Upper lobe of left lung (tissue), 4 donors: Measurements from ENCODE around the gene RBPJL.
A peak's percentile ranks its signal among the peaks of the same experiment; 100 is the strongest.

Experiments used
- EP300 ChIP-seq, 4 donors: sonication (generic); formaldehyde crosslinking; IDR thresholded peaks; one replicate each; pipeline ENCODE4 v1.5.1; 2017; ENCODE audit warnings: antibody characterized with exemption in 4 of 4, control low read depth in 2 of 4
- POLR2A ChIP-seq, 4 donors: fragments of 450-650 bp; IDR thresholded peaks; one replicate each; pipeline ENCODE4 v1.5.1; 2016 to 2017; ENCODE audit warnings: antibody characterized with exemption in 4 of 4, mild to moderate bottlenecking in 2 of 4
- POLR2AphosphoS5 ChIP-seq, 2 donors: sonication (generic); formaldehyde crosslinking; IDR thresholded peaks; one replicate each; pipeline ENCODE4 v1.5.1; 2017; ENCODE audit warnings: antibody characterized with exemption in 2 of 2
- TF ChIP-seq, protein P1 (sequence below), 6 experiments: fragments of 450-650 bp in 4 of 6; fragments of 200-600 bp in 2 of 6; sonication (generic) in 2 of 6; IDR thresholded peaks; one replicate each; pipeline ENCODE4 v1.5.1; 2016 to 2019; ENCODE audit warnings: antibody characterized with exemption in 6 of 6

DNA sequence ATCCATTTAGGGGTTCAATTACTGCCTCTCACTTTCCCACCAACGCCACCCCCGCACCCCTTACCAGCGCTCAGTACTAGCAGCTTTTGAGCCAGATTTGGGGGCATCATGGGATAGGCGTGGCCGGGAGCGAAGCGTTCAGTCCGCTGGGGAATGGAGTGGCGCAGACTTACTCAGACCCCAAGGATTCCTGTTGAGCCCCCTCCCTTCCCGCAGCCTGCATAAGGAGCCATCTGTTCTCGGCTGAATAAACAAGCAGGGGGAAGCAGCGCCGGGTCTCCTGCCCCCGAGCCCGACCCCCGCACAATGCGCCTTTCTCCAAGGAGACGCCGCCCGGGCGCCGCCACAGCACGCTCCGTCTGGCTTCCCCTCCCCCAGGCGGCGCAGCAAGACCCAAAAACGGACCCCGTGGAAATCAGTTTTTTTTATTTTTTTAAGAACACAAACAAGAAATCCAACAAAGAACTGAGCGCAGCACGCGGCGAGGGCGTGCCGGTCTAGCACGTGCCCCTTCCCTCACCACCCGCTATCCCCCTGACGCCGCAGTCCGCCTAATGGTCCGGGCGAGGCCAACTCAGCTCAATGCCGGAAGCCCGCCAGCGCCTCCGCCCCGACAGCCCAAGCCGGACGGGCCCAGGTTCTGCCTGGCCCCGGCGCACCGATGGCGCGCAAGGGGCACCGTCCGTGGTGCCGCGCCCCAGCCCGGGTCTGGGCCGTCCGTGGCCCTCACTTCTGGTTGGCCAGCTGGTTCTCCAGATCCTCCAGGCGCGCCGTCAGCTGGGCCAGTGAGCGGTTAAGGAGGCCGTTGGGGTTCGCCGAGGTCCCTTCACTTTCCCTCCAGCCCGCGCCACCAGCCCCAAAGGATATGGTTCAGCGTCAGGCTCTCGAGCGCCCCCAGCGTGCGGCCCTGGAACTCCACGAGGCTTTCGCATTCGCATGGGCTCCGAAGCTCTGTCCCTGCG lies 13.3 kb upstream of the RBPJL start:
- TF ChIP-seq, protein P1, sequence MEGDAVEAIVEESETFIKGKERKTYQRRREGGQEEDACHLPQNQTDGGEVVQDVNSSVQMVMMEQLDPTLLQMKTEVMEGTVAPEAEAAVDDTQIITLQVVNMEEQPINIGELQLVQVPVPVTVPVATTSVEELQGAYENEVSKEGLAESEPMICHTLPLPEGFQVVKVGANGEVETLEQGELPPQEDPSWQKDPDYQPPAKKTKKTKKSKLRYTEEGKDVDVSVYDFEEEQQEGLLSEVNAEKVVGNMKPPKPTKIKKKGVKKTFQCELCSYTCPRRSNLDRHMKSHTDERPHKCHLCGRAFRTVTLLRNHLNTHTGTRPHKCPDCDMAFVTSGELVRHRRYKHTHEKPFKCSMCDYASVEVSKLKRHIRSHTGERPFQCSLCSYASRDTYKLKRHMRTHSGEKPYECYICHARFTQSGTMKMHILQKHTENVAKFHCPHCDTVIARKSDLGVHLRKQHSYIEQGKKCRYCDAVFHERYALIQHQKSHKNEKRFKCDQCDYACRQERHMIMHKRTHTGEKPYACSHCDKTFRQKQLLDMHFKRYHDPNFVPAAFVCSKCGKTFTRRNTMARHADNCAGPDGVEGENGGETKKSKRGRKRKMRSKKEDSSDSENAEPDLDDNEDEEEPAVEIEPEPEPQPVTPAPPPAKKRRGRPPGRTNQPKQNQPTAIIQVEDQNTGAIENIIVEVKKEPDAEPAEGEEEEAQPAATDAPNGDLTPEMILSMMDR (IDR thresholded peaks at IDR 0.05): peak; percentile 91 to 99 (median 94)
- TF ChIP-seq POLR2A (IDR thresholded peaks at IDR 0.05): peak in 1 of 4 donors; percentile 55
- no peak for TF ChIP-seq EP300 (IDR thresholded peaks at IDR 0.05)
- no peak for TF ChIP-seq POLR2AphosphoS5 (IDR thresholded peaks at IDR 0.05)
